IMR-90 (cell line): ENCODE results near the gene BCAS1. TPM values are rescaled to one million over a fixed set of nuclear protein-coding genes. Genes with fewer than 3 reads are reported as not detected.

Source experiments
- ATAC-seq: fragments of 200-7000 bp; cut with Tn5 transposase; 2 replicates; pipeline ENCODE4 v1.9.1; 2020; ENCODE audit warnings: low read depth, mild to moderate bottlenecking, moderate library complexity
- BruUV-seq: library from RNA; stranded (reverse); fragments of 400-500 nt; replicated peaks from 2 replicates; lab custom pipeline; 2021; lab: Mats Ljungman, UMichigan
- CTCF ChIA-PET: fragments of 300-600 bp; formaldehyde crosslinking; extraction: SDS; loops from one replicate; lab custom pipeline; 2021; ENCODE audit warnings: antibody characterized with exemption; lab: Yijun Ruan, JAX
- POLR2A ChIA-PET: fragments of 300-600 bp; sonication (Branson Sonifier 250); formaldehyde crosslinking; loops from one replicate; lab custom pipeline; 2022; ENCODE audit warnings: antibody characterized with exemption; ENCODE audit not compliant: unreplicated experiment; lab: Charles Lee
- DNase-seq: peaks from one replicate; pipeline ENCODE4 v3.0.0; 2013
- H2AFZ ChIP-seq: replicated peaks from 2 replicates; pipeline ENCODE3; 2013; ENCODE audit warnings: low read length, mild to moderate bottlenecking; ENCODE audit not compliant: poor library complexity
- H2AK5ac ChIP-seq: 2 replicates; pipeline ENCODE4 v1.6.1; 2013; ENCODE audit warnings: low read depth, low read length, inconsistent platforms
- H2AK9ac ChIP-seq: replicated peaks from 2 replicates; pipeline ENCODE3; 2013; ENCODE audit warnings: mild to moderate bottlenecking, low read depth, low read length, moderate library complexity; ENCODE audit not compliant: poor library complexity
- H2BK120ac ChIP-seq: 2 replicates; pipeline ENCODE4 v1.6.1; 2013; ENCODE audit warnings: low read depth, low read length, inconsistent platforms
- H2BK15ac ChIP-seq: 3 replicates; pipeline ENCODE4 v1.6.1; 2013; ENCODE audit warnings: low read depth, low read length, inconsistent platforms
- H2BK20ac ChIP-seq: 2 replicates; pipeline ENCODE4 v1.6.1; 2013; ENCODE audit warnings: low read depth, mild to moderate bottlenecking, inconsistent platforms, low read length, moderate library complexity
- H2BK5ac ChIP-seq: 2 replicates; pipeline ENCODE4 v1.6.1; 2013; ENCODE audit warnings: mild to moderate bottlenecking, low read depth, low read length, inconsistent platforms; ENCODE audit not compliant: poor library complexity, severe bottlenecking
- H3K14ac ChIP-seq: replicated peaks from 2 replicates; pipeline ENCODE4 v1.6.1; 2013; ENCODE audit warnings: low read depth, low read length, inconsistent platforms
- H3K18ac ChIP-seq: 2 replicates; pipeline ENCODE4 v1.6.1; 2013; ENCODE audit warnings: low read depth, low read length, control low read depth
- H3K23ac ChIP-seq: 2 replicates; pipeline ENCODE4 v1.6.1; 2013; ENCODE audit warnings: low read depth, low read length, inconsistent platforms
- H3K27ac ChIP-seq: 2 replicates; pipeline ENCODE4 v1.5.1; 2013; ENCODE audit warnings: mild to moderate bottlenecking, control low read depth, low read length; ENCODE audit not compliant: insufficient read depth
- H3K27me3 ChIP-seq: 2 replicates; pipeline ENCODE4 v1.6.1; 2013; ENCODE audit warnings: low read length; ENCODE audit not compliant: control insufficient read depth, insufficient read depth
- H3K36me3 ChIP-seq: 2 replicates; pipeline ENCODE4 v1.6.1; 2013; ENCODE audit warnings: low read length, mixed read lengths; ENCODE audit not compliant: control insufficient read depth, insufficient read depth
- H3K4ac ChIP-seq: 2 replicates; pipeline ENCODE4 v1.6.1; 2013; ENCODE audit warnings: low read depth, low read length, inconsistent platforms
- H3K4me1 ChIP-seq: 2 replicates; pipeline ENCODE4 v1.6.1; 2013; ENCODE audit warnings: low read length, mixed read lengths; ENCODE audit not compliant: control insufficient read depth, insufficient read depth
- H3K4me2 ChIP-seq: 2 replicates; pipeline ENCODE4 v1.6.1; 2013; ENCODE audit warnings: low read depth, mild to moderate bottlenecking, control low read depth, low read length, moderate library complexity
- H3K4me3 ChIP-seq: 2 replicates; pipeline ENCODE4 v1.5.1; 2013; ENCODE audit warnings: low read depth, mild to moderate bottlenecking, control low read depth, low read length, moderate library complexity; ENCODE audit not compliant: insufficient read depth
- H3K56ac ChIP-seq: 2 replicates; pipeline ENCODE4 v1.6.1; 2013; ENCODE audit warnings: low read length, inconsistent platforms; ENCODE audit not compliant: insufficient read depth; ENCODE audit errors: extremely low read depth
- H3K79me1 ChIP-seq, 2 experiments: 2 replicates each; pipeline ENCODE4 v1.6.1; 2013; ENCODE audit warnings: low read length in 2 of 2, inconsistent platforms in 1 of 2, low read depth in 1 of 2
- H3K9ac ChIP-seq: 2 replicates; pipeline ENCODE4 v1.6.1; 2013; ENCODE audit warnings: low read depth, low read length, control low read depth
- H3K9me1 ChIP-seq: 2 replicates; pipeline ENCODE4 v1.6.1; 2013; ENCODE audit warnings: low read length, inconsistent platforms; ENCODE audit not compliant: insufficient read depth
- H3K9me3 ChIP-seq: 2 replicates; pipeline ENCODE4 v1.6.1; 2013; ENCODE audit warnings: low read length; ENCODE audit not compliant: control insufficient read depth, insufficient read depth
- H4K20me1 ChIP-seq: 2 replicates; pipeline ENCODE4 v1.6.1; 2013; ENCODE audit warnings: low read length, inconsistent platforms; ENCODE audit not compliant: insufficient read depth
- H4K5ac ChIP-seq: 2 replicates; pipeline ENCODE4 v1.6.1; 2013; ENCODE audit warnings: mild to moderate bottlenecking, low read depth, low read length, control low read depth
- H4K8ac ChIP-seq, 2 experiments: 2 replicates each; pipeline ENCODE4 v1.6.1; 2013; ENCODE audit warnings: low read depth in 2 of 2, low read length in 2 of 2, control low read depth in 1 of 2, inconsistent platforms in 1 of 2
- H4K91ac ChIP-seq: 2 replicates; pipeline ENCODE4 v1.6.1; 2013; ENCODE audit warnings: low read depth, low read length, inconsistent platforms; ENCODE audit not compliant: insufficient read depth
- BHLHE40 ChIP-seq: fragments of 150-350 bp; IDR thresholded peaks from 2 replicates; pipeline ENCODE4 v1.6.1; 2016; ENCODE audit warnings: mild to moderate bottlenecking, low read depth, low read length
- CEBPB ChIP-seq: IDR thresholded peaks from 2 replicates; pipeline ENCODE4 v1.6.1; 2012; ENCODE audit warnings: low read depth, low read length, improper control_type of control experiment
- CHD1 ChIP-seq: IDR thresholded peaks from 2 replicates; pipeline ENCODE4 v1.6.1; 2012; ENCODE audit warnings: low read depth, low read length, improper control_type of control experiment
- ELK1 ChIP-seq: fragments of 150-350 bp; IDR thresholded peaks from 2 replicates; pipeline ENCODE4 v1.6.1; 2016; ENCODE audit warnings: low read depth, mild to moderate bottlenecking, low read length, moderate library complexity, borderline replicate concordance
- FOS ChIP-seq: fragments of 150-350 bp; IDR thresholded peaks from 2 replicates; pipeline ENCODE4 v1.6.1; 2016; ENCODE audit warnings: low read depth, low read length
- MAFK ChIP-seq: IDR thresholded peaks from 2 replicates; pipeline ENCODE4 v1.6.1; 2012; ENCODE audit warnings: low read depth, low read length, improper control_type of control experiment
- MAZ ChIP-seq: IDR thresholded peaks from 2 replicates; pipeline ENCODE4 v1.6.1; 2012; ENCODE audit warnings: low read depth, mild to moderate bottlenecking, low read length, improper control_type of control experiment, moderate library complexity, borderline replicate concordance
- MXI1 ChIP-seq: IDR thresholded peaks from 2 replicates; pipeline ENCODE4 v1.6.1; 2012; ENCODE audit warnings: low read depth, mild to moderate bottlenecking, low read length, moderate library complexity, borderline replicate concordance
- NFE2L2 ChIP-seq: fragments of 150-350 bp; IDR thresholded peaks from 2 replicates; pipeline ENCODE4 v1.6.1; 2016; ENCODE audit warnings: low read depth, mild to moderate bottlenecking, low read length
- POLR2A ChIP-seq: IDR thresholded peaks from 2 replicates; pipeline ENCODE4 v1.6.1; 2012; ENCODE audit warnings: mild to moderate bottlenecking, low read depth, low read length
- RAD21 ChIP-seq: IDR thresholded peaks from 2 replicates; pipeline ENCODE4 v1.6.1; 2012; ENCODE audit warnings: low read length, improper control_type of control experiment
- RCOR1 ChIP-seq: IDR thresholded peaks from 2 replicates; pipeline ENCODE4 v1.6.1; 2012; ENCODE audit warnings: mild to moderate bottlenecking, low read length, improper control_type of control experiment; ENCODE audit not compliant: insufficient replicate concordance
- RFX5 ChIP-seq: IDR thresholded peaks from 2 replicates; pipeline ENCODE4 v1.8.0; 2012; ENCODE audit warnings: low read depth, mild to moderate bottlenecking, low read length, moderate library complexity
- SMC3 ChIP-seq: fragments of 150-350 bp; IDR thresholded peaks from 2 replicates; pipeline ENCODE4 v1.6.1; 2016; ENCODE audit warnings: low read depth, mild to moderate bottlenecking, antibody characterized with exemption, low read length, moderate library complexity
- USF2 ChIP-seq: fragments of 150-350 bp; IDR thresholded peaks from 2 replicates; pipeline ENCODE4 v1.6.1; 2017; ENCODE audit warnings: mild to moderate bottlenecking, antibody characterized with exemption, low read length, low read depth
- WGBS, 2 experiments: methylation state at CpG; one replicate each; pipeline versions ENCODE4 v1.1.5 to v1.1.7; 2013; ENCODE audit warnings: missing lambda C conversion rate in 2 of 2; ENCODE audit not compliant: insufficient read length in 1 of 2; ENCODE audit errors: extremely low coverage in 2 of 2; 5-methylcytosine and 5-hydroxymethylcytosine counted together
- dilution Hi-C: fragments of 300-500 bp; cut with HindIII; formaldehyde crosslinking; loops from one replicate; pipeline ENCODE4 v1.14.3; 2018; ENCODE audit warnings: low sequenced_read_pairs; ENCODE audit not compliant: unreplicated experiment
- in situ Hi-C: fragments of 300-500 bp; cut with MboI; formaldehyde crosslinking; loops from 3 replicates; pipeline ENCODE4 v1.14.3; 2019; ENCODE audit warnings: low sequenced_read_pairs, inconsistent platforms, mixed read lengths
- intact Hi-C: fragments of 100-400 bp; cut with micrococcal nuclease; formaldehyde crosslinking; loops from 2 replicates; pipeline ENCODE4 v1.10.0; 2022
- polyA plus RNA-seq, 3 experiments: library from polyadenylated mRNA; depleted of rRNA; stranded (reverse); fragments of >200 nt; gene quantifications; 2 replicates each; pipeline ENCODE4 v1.2.3, GENCODE V29; 2012; ENCODE audit warnings: low replicate concordance in 1 of 3
- total RNA-seq: library from RNA; depleted of rRNA; stranded (reverse); fragments of >200 nt; gene quantifications from 2 replicates; pipeline ENCODE4 v1.2.3, GENCODE V29; 2012
- TF ChIP-seq, protein P1 (sequence below): conservative IDR thresholded peaks from 2 replicates; pipeline ENCODE4 v1.5.1; 2012; ENCODE audit warnings: mild to moderate bottlenecking, low read depth, low read length, improper control_type of control experiment

Gene BCAS1
- total and polyA plus RNA-seq, 2 of the 4 experiments (the other 2 are of a cell fraction) = under 0.01 TPM; not detected in 1

GRCh38 chr20:54019127-54019526 is 51.3 kb downstream of the BCAS1 start:
- no peak overlapping the region for H2BK120ac ChIP-seq
- no peak overlapping the region for H4K5ac ChIP-seq
- no peaks in the 10 kb centered on the region for H3K36me3 ChIP-seq
- no peaks in the 10 kb centered on the region for H3K4me1 ChIP-seq
- no peak overlapping the region for H3K23ac ChIP-seq
- no peak overlapping the region for H3K14ac ChIP-seq
- no peak overlapping the region for H2BK20ac ChIP-seq
- WGBS, 2 experiments = no CpG with 5 or more reads among the region's 4 CpGs
- intact Hi-C loops = no loop called here
- no peak overlapping the region for H2AK5ac ChIP-seq
- H3K9me3 ChIP-seq = no peaks in the 10 kb centered on the region
- in situ Hi-C loops = no loop called here
- H2AFZ ChIP-seq = no peak overlapping the region
- H2AK9ac ChIP-seq = no peak overlapping the region
- no peak overlapping the region for H2BK15ac ChIP-seq
- no peaks in the 10 kb centered on the region for H4K20me1 ChIP-seq
- no peak overlapping the region for H3K18ac ChIP-seq
- H4K8ac ChIP-seq = no peak overlapping the region
- no peak overlapping the region for H4K91ac ChIP-seq
- BruUV-seq = no TSS peak
- no peaks in the 10 kb centered on the region for H3K79me1 ChIP-seq
- no peak overlapping the region for H3K4me2 ChIP-seq
- no peak for ATAC-seq
- H3K9me1 ChIP-seq = no peaks in the 10 kb centered on the region
- H3K27me3 ChIP-seq = no peaks in the 10 kb centered on the region
- no peak overlapping the region for H3K56ac ChIP-seq
- ChIA-PET CTCF (no interaction called here), POLR2A (no interaction called here)
- no peak overlapping the region for H3K9ac ChIP-seq
- H3K4me3 ChIP-seq = no peak overlapping the region
- no peak overlapping the region for H2BK5ac ChIP-seq
- TF ChIP-seq RCOR1 (no peak), SMC3 (no peak), RFX5 (no peak), MAFK (no peak), USF2 (no peak), FOS (no peak), NFE2L2 (no peak), MAZ (no peak), RAD21 (no peak), ELK1 (no peak), BHLHE40 (no peak), MXI1 (no peak), CEBPB (no peak), CHD1 (no peak), POLR2A (no peak)
- TF ChIP-seq, protein P1, sequence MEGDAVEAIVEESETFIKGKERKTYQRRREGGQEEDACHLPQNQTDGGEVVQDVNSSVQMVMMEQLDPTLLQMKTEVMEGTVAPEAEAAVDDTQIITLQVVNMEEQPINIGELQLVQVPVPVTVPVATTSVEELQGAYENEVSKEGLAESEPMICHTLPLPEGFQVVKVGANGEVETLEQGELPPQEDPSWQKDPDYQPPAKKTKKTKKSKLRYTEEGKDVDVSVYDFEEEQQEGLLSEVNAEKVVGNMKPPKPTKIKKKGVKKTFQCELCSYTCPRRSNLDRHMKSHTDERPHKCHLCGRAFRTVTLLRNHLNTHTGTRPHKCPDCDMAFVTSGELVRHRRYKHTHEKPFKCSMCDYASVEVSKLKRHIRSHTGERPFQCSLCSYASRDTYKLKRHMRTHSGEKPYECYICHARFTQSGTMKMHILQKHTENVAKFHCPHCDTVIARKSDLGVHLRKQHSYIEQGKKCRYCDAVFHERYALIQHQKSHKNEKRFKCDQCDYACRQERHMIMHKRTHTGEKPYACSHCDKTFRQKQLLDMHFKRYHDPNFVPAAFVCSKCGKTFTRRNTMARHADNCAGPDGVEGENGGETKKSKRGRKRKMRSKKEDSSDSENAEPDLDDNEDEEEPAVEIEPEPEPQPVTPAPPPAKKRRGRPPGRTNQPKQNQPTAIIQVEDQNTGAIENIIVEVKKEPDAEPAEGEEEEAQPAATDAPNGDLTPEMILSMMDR = no peak
- DNase-seq = no peak
- no peak overlapping the region for H3K27ac ChIP-seq
- dilution Hi-C loops = no loop called here
- H3K4ac ChIP-seq = no peak overlapping the region
